GM06990 (cell line): ENCODE data around the gene KRTAP10-2.
"Not testable (repeated sequence)": the region's sequence is repeated elsewhere in the genome, so short reads cannot be mapped to it uniquely, and the experiment has no call there.

Experiments
- DNase-seq: peaks from one replicate; pipeline ENCODE4 v3.0.0-alpha.2; 2011; ENCODE audit not compliant: insufficient read length; ENCODE audit errors: extremely low read depth
- H3K27me3 ChIP-seq: replicated peaks from 2 replicates; pipeline ENCODE4 v1.6.0; 2011; ENCODE audit warnings: low read length; ENCODE audit not compliant: control insufficient read depth, insufficient read depth
- H3K36me3 ChIP-seq: 2 replicates; pipeline ENCODE4 v1.5.1; 2011; ENCODE audit warnings: low read length; ENCODE audit not compliant: control insufficient read depth, insufficient read depth
- H3K4me3 ChIP-seq: replicated peaks from 2 replicates; pipeline ENCODE4 v1.5.1; 2011; ENCODE audit warnings: low read depth, mild to moderate bottlenecking, control low read depth, low read length
- CTCF ChIP-seq: IDR thresholded peaks from 2 replicates; pipeline ENCODE4 v1.5.1; 2011; ENCODE audit warnings: low read length, control low read depth, mild to moderate bottlenecking, inconsistent platforms; ENCODE audit not compliant: insufficient read depth, poor library complexity, severe bottlenecking

The KRTAP10-2 gene

GRCh38 chr21:44583089-44583799 lies 31.9 kb upstream of the KRTAP10-2 start:
- Histone ChIP-seq H3K4me3 (no peak overlapping the region), H3K27me3 (no peaks in the 10 kb centered on the region), H3K36me3 (no peaks in the 10 kb centered on the region)
- no peak for DNase-seq
- no peak for TF ChIP-seq CTCF

- TF ChIP-seq CTCF, result no peak
- H3K4me3 ChIP-seq, result no peak overlapping the region
- no peak for DNase-seq
- H3K27me3 ChIP-seq, result no peaks in the 10 kb centered on the region
- no peaks in the 10 kb centered on the region for H3K36me3 ChIP-seq
These were observed 30.8 kb upstream of the KRTAP10-2 start for GRCh38 chr21:44582055-44582454.

GRCh38 chr21:44581158-44581557 lies 29.9 kb upstream of the KRTAP10-2 start:
- no peak for TF ChIP-seq CTCF
- no peak overlapping the region for H3K4me3 ChIP-seq
- H3K36me3 ChIP-seq, result no peaks in the 10 kb centered on the region
- no peaks in the 10 kb centered on the region for H3K27me3 ChIP-seq
- no peak for DNase-seq

- not testable (repeated sequence) for H3K4me3 ChIP-seq, H3K36me3 ChIP-seq, DNase-seq, H3K27me3 ChIP-seq
These were observed 29.0 kb upstream of the KRTAP10-2 start, which contains the start of gene KRTAP10-5 for GRCh38 chr21:44580231-44580821. Gene KRTAP10-5, minus strand, starts transcription at chr21:44580604. Its CDS starts 26 bp downstream, at chr21:44580578.

GRCh38 chr21:44579833-44580144 lies 28.5 kb upstream of the KRTAP10-2 start:
- no peak for TF ChIP-seq CTCF
- Histone ChIP-seq H3K36me3 (no peaks in the 10 kb centered on the region), H3K27me3 (no peaks in the 10 kb centered on the region), H3K4me3 (no peak overlapping the region)
- DNase-seq, result no peak

GRCh38 chr21:44579056-44579832 lies 27.9 kb upstream of the KRTAP10-2 start:
- H3K27me3 ChIP-seq, result no peaks in the 10 kb centered on the region
- H3K4me3 ChIP-seq, result no peak overlapping the region
- DNase-seq, result no peak
- TF ChIP-seq CTCF, result no peak
- no peaks in the 10 kb centered on the region for H3K36me3 ChIP-seq
